GM10266 (cell line): ENCODE data around the gene RPL27A.

ENCODE experiments used
- DNase-seq: peaks from one replicate; pipeline ENCODE4 v3.0.0; 2012; ENCODE audit errors: extremely low spot score
- TF ChIP-seq, protein P1 (sequence below): IDR thresholded peaks from 2 replicates; pipeline ENCODE4 v1.5.1; 2012; ENCODE audit warnings: mild to moderate bottlenecking, low read depth; ENCODE audit not compliant: control insufficient read depth, insufficient read depth; ENCODE audit errors: missing control alignments

Gene RPL27A

GRCh38 chr11:8682303-8683114, at the start of gene RPL27A, which contains the start of gene TRIM66:
TSS of gene RPL27A (plus strand) at chr11:8682792. CDS start at chr11:8682814, 22 bp downstream.
TSS of gene TRIM66 (minus strand) at chr11:8682665. CDS start at chr11:8672274, 10,391 bp downstream.
- peak; percentile 91 for DNase-seq
- TF ChIP-seq, protein P1, sequence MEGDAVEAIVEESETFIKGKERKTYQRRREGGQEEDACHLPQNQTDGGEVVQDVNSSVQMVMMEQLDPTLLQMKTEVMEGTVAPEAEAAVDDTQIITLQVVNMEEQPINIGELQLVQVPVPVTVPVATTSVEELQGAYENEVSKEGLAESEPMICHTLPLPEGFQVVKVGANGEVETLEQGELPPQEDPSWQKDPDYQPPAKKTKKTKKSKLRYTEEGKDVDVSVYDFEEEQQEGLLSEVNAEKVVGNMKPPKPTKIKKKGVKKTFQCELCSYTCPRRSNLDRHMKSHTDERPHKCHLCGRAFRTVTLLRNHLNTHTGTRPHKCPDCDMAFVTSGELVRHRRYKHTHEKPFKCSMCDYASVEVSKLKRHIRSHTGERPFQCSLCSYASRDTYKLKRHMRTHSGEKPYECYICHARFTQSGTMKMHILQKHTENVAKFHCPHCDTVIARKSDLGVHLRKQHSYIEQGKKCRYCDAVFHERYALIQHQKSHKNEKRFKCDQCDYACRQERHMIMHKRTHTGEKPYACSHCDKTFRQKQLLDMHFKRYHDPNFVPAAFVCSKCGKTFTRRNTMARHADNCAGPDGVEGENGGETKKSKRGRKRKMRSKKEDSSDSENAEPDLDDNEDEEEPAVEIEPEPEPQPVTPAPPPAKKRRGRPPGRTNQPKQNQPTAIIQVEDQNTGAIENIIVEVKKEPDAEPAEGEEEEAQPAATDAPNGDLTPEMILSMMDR, result no peak

GRCh38 chr11:8634498-8634897, 48.1 kb upstream of the RPL27A start:
- DNase-seq, result no peak
- TF ChIP-seq, protein P1, result no peak

GRCh38 chr11:8636127-8636526, 46.5 kb upstream of the RPL27A start:
- TF ChIP-seq, protein P1, result no peak
- no peak for DNase-seq

DNA sequence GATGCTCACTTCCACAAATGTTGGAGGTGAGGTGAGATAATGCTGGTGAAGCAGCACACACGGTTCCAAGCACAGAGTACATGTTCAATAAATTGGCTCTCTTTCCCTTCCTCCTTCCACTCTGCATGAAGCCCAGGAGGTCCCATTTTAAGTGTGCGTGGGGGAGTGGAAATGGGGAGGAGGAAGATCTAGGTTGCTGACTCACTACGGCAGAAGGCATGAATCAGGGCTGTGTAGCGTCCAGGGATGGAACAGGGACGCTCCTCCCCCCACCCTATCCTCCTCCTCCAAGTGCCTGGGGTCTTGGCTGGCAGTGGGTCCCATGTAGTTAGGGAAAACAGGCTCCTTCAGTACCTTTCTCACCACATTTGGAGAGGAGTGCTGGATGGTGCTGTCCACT, 44.3 kb upstream of the RPL27A start:
- no peak for DNase-seq
- TF ChIP-seq, protein P1, result no peak

- TF ChIP-seq, protein P1, result no peak
- no peak for DNase-seq
Observed at GRCh38 chr11:8639655-8640054, 42.9 kb upstream of the RPL27A start.

DNA sequence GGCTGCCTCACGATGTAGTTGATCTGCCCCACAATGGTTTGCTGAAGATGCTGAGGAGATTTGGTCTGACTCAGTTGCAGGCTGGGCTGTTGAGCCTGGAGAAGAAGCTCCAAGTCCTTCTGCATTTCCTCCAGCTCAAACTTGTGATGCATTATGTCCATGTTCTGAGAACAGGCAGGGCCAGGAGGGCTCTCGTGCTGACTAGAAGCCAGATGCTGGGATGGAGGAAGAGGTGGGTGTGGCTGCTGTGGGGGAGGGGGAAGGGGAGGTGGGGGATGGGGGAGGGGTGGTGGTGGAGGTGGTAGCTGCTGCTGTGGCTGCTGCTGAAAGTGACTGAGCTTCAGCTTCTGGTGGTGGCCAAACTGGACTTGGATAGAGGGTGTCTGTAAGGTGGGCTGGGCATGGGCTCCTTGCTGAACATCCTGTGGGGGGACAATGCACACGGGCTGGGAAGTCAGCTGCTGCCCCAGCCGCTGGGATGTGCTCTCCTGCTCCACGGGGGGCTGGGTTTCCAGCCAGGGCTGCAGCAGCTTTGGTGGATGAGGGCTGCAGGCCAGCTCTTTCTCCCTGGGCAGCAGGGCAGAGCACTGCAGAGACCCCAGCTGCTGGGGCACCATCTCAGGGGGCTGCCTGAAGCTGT, 42.2 kb upstream of the RPL27A start:
- TF ChIP-seq, protein P1, result no peak
- no peak for DNase-seq

GRCh38 chr11:8641332-8641731, 41.3 kb upstream of the RPL27A start:
- DNase-seq, result no peak
- TF ChIP-seq, protein P1, result no peak
